Activated B cell treated with CpG ODN at 0.5 μM for 24 hours (primary cell): ENCODE results near the gene OOSP2. TPM values are rescaled to one million over a fixed set of nuclear protein-coding genes. Genes with fewer than 3 reads are reported as not detected.
"Not testable (repeated sequence)": the region's sequence is repeated elsewhere in the genome, so short reads cannot be mapped to it uniquely, and the experiment has no call there.

Experiments
- ATAC-seq: fragments of 200-7000 bp; cut with Tn5 transposase; one replicate; pipeline ENCODE4 v1.10.0; 2021; ENCODE audit warnings: low read depth, mild to moderate bottlenecking, moderate library complexity
- CTCF ChIA-PET: fragments of 350-600 bp; sonication (Branson Sonifier 250); formaldehyde crosslinking; loops from one replicate; lab custom pipeline; 2021; ENCODE audit warnings: antibody characterized with exemption; lab: Charles Lee
- POLR2A ChIA-PET: fragments of 350-600 bp; sonication (Branson Sonifier 250); formaldehyde crosslinking; loops from one replicate; lab custom pipeline; 2021; ENCODE audit warnings: antibody characterized with exemption; lab: Charles Lee
- DNase-seq: peaks from one replicate; pipeline ENCODE4 v3.0.0; 2022
- H3K27ac Mint-ChIP-seq: one replicate; pipeline ENCODE4 v1.8.0; 2020; ENCODE audit warnings: mixed read lengths
- H3K27me3 Mint-ChIP-seq: one replicate; pipeline ENCODE4 v1.8.0; 2021; ENCODE audit warnings: mixed read lengths
- H3K36me3 Mint-ChIP-seq: one replicate; pipeline ENCODE4 v1.8.0; 2021; ENCODE audit warnings: low read depth, mixed read lengths
- H3K4me1 Mint-ChIP-seq: one replicate; pipeline ENCODE4 v1.8.0; 2021; ENCODE audit warnings: mixed read lengths
- H3K4me3 Mint-ChIP-seq: one replicate; pipeline ENCODE4 v1.8.0; 2020; ENCODE audit warnings: mild to moderate bottlenecking, mixed read lengths
- H3K9me3 Mint-ChIP-seq: one replicate; pipeline ENCODE4 v1.8.0; 2020; ENCODE audit warnings: mixed read lengths
- CTCF ChIP-seq: fragments of 200-600 bp; IDR thresholded peaks from one replicate; pipeline ENCODE4 v1.8.0; 2022; ENCODE audit warnings: antibody characterized with exemption, mild to moderate bottlenecking
- intact Hi-C: fragments of 100-400 bp; cut with micrococcal nuclease; formaldehyde crosslinking; loops from one replicate; pipeline ENCODE4 v1.15.1; 2024
- total RNA-seq: library from RNA; stranded (reverse); gene quantifications from 2 replicates; pipeline ENCODE4 v1.2.3, GENCODE V29; 2022

OOSP2 gene
- total RNA-seq, 1 donor from 2014 or later, result not detected

- no peak for TF ChIP-seq CTCF
- ChIA-PET POLR2A (no interaction called here), CTCF (no interaction called here)
- no peaks in the 10 kb centered on the region for H3K4me1 Mint-ChIP-seq
- intact Hi-C loops, result no loop called here
- H3K36me3 Mint-ChIP-seq, result no peaks in the 10 kb centered on the region
- peaks cover 6% of the 10 kb centered on the region for H3K27me3 Mint-ChIP-seq
- H3K4me3 Mint-ChIP-seq, result no peak overlapping the region
- no peak for ATAC-seq
- no peak for DNase-seq
- H3K27ac Mint-ChIP-seq, result no peak overlapping the region
- no peaks in the 10 kb centered on the region for H3K9me3 Mint-ChIP-seq
Observed at GRCh38 chr11:60069450-60069849, 29.2 kb downstream of the OOSP2 start.

GRCh38 chr11:60071644-60072043, 31.4 kb downstream of the OOSP2 start:
- H3K9me3 Mint-ChIP-seq, ATAC-seq, H3K27ac Mint-ChIP-seq, H3K4me1 Mint-ChIP-seq, POLR2A ChIA-PET, DNase-seq, H3K4me3 Mint-ChIP-seq, H3K27me3 Mint-ChIP-seq, intact Hi-C loops, CTCF ChIA-PET, H3K36me3 Mint-ChIP-seq: not testable (repeated sequence)

- Mint-ChIP-seq H3K4me1 (no peaks in the 10 kb centered on the region), H3K9me3 (peaks cover 11% of the 10 kb centered on the region), H3K4me3 (no peak overlapping the region), H3K36me3 (no peaks in the 10 kb centered on the region), H3K27ac (no peak overlapping the region), H3K27me3 (peaks cover 5% of the 10 kb centered on the region)
- ATAC-seq (no peak), DNase-seq (no peak)
- TF ChIP-seq CTCF, result no peak
- intact Hi-C loops, result no loop called here
- POLR2A ChIA-PET, result no interaction called here
- CTCF ChIA-PET, result interaction anchor here (0.7 kb wide), 1 partner anchor 39 kb away, joined by 3 read pairs; no protein-coding TSS in a partner anchor
Observed at GRCh38 chr11:60077216-60077817, 37.1 kb downstream of the OOSP2 start.

- H3K4me3 Mint-ChIP-seq, result no peak overlapping the region
- ChIA-PET POLR2A (no interaction called here), CTCF (interaction anchor here (0.7 kb wide), 1 partner anchor 39 kb away, joined by 3 read pairs; no protein-coding TSS in a partner anchor)
- no peak overlapping the region for H3K27ac Mint-ChIP-seq
- TF ChIP-seq CTCF, result no peak
- no peak for ATAC-seq
- no peaks in the 10 kb centered on the region for H3K36me3 Mint-ChIP-seq
- H3K27me3 Mint-ChIP-seq, result peaks cover 5% of the 10 kb centered on the region
- peaks cover 11% of the 10 kb centered on the region for H3K9me3 Mint-ChIP-seq
- intact Hi-C loops, result no loop called here
- no peaks in the 10 kb centered on the region for H3K4me1 Mint-ChIP-seq
- DNase-seq, result no peak
Observed at GRCh38 chr11:60077981-60078380, 37.8 kb downstream of the OOSP2 start.

- Mint-ChIP-seq H3K9me3 (peaks cover 11% of the 10 kb centered on the region), H3K27ac (no peak overlapping the region), H3K4me3 (no peak overlapping the region), H3K4me1 (no peaks in the 10 kb centered on the region), H3K36me3 (no peaks in the 10 kb centered on the region), H3K27me3 (peaks cover 5% of the 10 kb centered on the region)
- intact Hi-C loops, result no loop called here
- TF ChIP-seq CTCF, result no peak
- no peak for ATAC-seq
- ChIA-PET CTCF (no interaction called here), POLR2A (no interaction called here)
- no peak for DNase-seq
Observed at GRCh38 chr11:60078745-60079144, 38.5 kb downstream of the OOSP2 start.

- CTCF ChIA-PET, result no interaction called here
- H3K4me1 Mint-ChIP-seq, result no peaks in the 10 kb centered on the region
- H3K27ac Mint-ChIP-seq, result no peak overlapping the region
- no peak for ATAC-seq
- intact Hi-C loops, result no loop called here
- no peak for DNase-seq
- H3K4me3 Mint-ChIP-seq, result no peak overlapping the region
- no peaks in the 10 kb centered on the region for H3K36me3 Mint-ChIP-seq
- peaks cover 12% of the 10 kb centered on the region for H3K27me3 Mint-ChIP-seq
- POLR2A ChIA-PET, result no interaction called here
- peaks cover 11% of the 10 kb centered on the region for H3K9me3 Mint-ChIP-seq
- no peak for TF ChIP-seq CTCF
Observed at GRCh38 chr11:60080535-60080934, 40.3 kb downstream of the OOSP2 start.
